NCI-H2081 (cell line): ENCODE data around the gene GRIN3B.

ENCODE experiments used
- DNase-seq, 2 experiments: peaks; one replicate each; lab custom pipeline; 2025; lab: John Stamatoyannopoulos, UW

Gene GRIN3B

DNA sequence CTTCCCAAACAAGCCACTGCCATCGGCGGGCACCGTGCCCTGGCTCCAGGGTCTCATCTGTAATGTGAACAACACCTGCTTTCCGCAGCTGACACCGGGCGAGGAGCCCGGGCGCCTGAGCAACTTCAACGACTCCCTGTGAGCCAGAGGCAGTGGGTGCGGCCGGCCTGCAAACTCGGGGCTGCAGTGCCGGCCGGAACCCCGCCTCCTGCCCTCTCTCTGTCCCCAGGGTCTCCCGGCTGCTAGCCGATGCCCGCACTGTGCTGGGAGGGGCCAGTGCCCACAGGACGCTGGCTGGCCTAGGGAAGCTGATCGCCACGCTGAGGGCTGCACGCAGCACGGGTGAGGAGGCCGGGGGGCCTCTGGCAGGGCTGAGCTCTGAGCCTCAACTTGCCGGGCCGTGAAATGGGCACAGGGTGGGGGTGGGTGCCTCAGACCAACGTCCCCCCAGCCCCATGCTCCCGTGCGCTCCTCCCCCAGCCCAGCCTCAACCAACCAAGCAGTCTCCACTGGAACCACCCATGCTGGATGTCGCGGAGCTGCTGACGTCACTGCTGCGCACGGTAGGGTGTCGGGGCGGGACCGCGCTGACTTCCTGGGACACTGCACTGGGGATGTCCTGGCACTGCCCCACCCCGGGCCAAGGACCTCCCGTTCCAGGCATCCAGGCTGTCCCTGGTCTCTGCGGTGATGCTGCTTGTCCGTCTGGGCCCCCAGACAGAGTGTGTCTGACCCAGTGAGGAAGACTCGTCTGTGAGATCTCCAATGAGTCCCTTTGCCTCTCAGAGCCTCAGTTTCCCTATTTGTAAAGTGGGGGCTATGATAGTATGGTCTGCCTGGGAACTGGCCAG, 41.8 kb downstream of the GRIN3B start:
- peak; percentile 44 to 66 for DNase-seq

DNA sequence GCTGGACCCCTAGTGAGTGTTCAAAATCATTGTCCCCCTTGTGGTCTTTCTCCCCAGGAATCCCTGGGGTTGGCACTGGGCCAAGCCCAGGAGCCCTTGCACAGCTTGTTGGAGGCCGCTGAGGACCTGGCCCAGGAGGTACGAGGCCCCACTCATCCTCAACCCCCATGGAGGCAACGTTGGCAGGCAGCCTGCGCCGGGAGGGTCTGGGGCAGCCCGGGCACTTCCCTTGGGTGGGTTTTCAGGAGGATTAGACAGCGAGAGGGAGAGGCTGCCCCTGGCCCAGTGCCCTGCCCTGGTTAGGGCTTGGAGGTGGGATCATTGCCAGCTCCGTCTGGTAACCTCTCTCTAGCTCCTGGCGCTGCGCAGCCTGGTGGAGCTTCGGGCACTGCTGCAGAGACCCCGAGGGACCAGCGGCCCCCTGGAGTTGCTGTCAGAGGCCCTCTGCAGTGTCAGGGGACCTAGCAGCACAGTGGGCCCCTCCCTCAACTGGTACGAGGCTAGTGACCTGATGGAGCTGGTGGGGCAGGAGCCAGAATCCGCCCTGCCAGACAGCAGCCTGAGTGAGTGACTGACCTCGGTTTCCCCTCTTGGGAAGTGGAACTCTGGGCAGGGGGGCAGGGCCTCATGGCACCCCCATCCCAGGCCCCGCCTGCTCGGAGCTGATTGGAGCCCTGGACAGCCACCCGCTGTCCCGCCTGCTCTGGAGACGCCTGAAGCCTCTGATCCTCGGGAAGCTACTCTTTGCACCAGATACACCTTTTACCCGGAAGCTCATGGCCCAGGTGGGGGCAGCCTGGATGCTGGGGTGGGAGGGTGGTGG, 42.7 kb downstream of the GRIN3B start:
- DNase-seq = no peak

DNA sequence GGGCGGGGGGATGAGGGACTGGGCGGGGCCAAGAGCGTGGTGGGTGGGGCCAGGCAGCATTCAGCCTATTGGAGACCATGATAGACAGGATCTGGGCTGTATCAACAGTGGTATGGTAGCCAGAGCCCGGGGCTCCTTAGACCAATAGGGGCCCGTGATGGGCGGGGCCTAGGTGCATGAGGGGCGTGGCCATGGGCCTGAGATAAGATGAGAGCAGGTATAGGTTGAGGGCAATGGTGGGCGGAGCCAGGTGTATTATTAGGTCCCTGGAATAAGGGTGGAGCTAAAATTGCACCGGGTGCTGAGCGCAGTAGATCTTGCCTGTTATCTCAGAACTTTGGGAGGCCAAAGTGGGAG, 45.0 kb downstream of the GRIN3B start:
- no peak for DNase-seq

DNA sequence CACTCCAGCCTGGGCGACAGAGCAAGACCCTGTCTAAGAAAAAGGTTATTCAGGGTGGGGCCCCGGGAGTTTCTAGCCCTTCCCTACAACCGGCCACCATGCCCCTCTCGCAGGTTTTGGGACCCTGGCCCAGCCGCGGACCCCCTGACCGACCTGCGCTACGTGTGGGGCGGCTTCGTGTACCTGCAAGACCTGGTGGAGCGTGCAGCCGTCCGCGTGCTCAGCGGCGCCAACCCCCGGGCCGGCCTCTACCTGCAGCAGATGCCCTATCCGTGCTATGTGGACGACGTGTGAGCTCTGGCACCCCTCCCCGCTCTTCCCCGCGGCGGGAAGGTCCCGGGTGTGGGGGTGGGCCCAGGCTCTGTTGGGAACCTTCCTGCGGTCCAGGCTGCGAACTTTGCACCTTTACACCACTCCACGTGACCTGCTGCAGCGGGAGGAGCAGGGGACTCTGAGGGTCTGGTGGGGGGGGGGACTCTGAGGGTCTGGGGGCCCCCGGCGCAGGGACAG, 46.0 kb downstream of the GRIN3B start:
- DNase-seq = no peak

- DNase-seq = no peak
These were observed 46.8 kb downstream of the GRIN3B start for GRCh38 chr19:1046836-1047695.

DNA sequence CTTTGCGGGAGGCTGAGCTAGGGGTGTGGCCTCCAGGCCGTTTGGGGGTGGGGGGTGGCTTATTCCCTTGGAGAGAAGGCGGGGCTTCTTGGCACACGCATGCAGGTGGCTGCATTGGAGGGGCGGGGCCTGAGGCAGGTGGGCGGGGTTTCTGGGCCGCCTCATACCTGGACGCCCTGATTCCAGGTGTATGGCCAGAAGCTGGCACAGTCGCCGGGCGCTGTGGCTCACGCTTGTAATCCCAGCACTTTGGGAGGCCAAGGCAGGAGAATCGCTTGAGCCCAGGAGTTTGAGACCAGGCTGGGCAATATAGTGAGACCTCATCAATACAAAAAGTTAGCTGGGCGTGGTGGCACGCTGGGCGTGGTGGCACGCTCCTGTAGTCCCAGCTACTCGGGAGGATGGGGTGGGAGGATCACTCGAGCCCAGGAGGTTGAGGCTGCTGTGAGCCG, 47.5 kb downstream of the GRIN3B start:
- no peak for DNase-seq

GRCh38 chr19:1049106-1049505, 48.9 kb downstream of the GRIN3B start:
- no peak for DNase-seq

GRCh38 chr19:1049800-1050199, 49.6 kb downstream of the GRIN3B start:
- no peak for DNase-seq

- no peak for DNase-seq
These were observed 51.0 kb downstream of the GRIN3B start for GRCh38 chr19:1050989-1051788.

GRCh38 chr19:1051791-1052190, 51.6 kb downstream of the GRIN3B start:
- no peak for DNase-seq

- DNase-seq = no peak
These were observed 52.2 kb downstream of the GRIN3B start for GRCh38 chr19:1052349-1052975.

- no peak for DNase-seq
These were observed 53.2 kb downstream of the GRIN3B start for GRCh38 chr19:1053176-1054101.

DNA sequence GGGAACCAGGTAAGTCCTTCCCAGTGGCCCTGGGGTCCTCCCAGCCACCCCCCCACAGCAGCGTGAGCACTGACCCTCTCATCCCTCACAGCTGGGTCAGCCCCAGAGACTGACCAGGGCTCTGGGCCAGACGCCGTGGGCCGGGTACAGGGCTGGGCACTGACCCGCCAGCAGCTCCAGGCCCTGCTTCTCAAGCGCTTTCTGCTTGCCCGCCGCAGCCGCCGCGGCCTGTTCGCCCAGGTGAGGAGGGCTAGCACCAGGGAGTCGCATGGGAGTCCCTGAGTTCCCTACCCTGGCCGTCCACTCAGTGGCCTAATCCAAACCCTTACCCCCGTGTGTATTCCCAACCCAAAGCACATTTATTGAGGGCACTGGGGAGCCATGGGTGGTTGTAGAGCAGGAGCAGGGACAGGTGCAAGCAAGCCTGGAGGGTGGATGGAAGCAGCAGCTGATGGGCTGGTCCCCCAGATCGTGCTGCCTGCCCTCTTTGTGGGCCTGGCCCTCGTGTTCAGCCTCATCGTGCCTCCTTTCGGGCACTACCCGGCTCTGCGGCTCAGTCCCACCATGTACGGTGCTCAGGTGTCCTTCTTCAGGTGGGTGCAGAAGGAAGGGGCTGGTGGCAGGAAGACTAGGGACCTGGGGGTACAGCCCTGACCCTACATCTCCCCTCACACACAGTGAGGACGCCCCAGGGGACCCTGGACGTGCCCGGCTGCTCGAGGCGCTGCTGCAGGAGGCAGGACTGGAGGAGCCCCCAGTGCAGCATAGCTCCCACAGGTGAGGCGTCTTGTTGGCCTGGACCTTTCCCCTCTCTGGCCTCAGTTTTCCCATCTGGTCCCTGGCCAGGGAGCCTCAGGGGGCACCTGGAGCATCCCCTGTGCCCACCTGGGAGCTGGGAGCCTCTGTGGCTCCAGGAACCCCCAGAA, 54.1 kb downstream of the GRIN3B start:
- DNase-seq = no peak

DNA sequence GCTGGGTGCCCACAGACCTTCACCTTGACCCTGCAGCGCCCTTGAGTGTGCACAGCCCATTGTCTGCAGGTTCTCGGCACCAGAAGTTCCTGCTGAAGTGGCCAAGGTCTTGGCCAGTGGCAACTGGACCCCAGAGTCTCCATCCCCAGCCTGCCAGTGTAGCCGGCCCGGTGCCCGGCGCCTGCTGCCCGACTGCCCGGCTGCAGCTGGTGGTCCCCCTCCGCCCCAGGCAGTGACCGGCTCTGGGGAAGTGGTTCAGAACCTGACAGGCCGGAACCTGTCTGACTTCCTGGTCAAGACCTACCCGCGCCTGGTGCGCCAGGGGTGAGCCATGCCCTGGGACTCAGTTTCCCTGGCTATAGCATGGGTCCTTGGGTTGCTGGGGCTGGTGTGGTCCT, 54.8 kb downstream of the GRIN3B start:
- no peak for DNase-seq

DNA sequence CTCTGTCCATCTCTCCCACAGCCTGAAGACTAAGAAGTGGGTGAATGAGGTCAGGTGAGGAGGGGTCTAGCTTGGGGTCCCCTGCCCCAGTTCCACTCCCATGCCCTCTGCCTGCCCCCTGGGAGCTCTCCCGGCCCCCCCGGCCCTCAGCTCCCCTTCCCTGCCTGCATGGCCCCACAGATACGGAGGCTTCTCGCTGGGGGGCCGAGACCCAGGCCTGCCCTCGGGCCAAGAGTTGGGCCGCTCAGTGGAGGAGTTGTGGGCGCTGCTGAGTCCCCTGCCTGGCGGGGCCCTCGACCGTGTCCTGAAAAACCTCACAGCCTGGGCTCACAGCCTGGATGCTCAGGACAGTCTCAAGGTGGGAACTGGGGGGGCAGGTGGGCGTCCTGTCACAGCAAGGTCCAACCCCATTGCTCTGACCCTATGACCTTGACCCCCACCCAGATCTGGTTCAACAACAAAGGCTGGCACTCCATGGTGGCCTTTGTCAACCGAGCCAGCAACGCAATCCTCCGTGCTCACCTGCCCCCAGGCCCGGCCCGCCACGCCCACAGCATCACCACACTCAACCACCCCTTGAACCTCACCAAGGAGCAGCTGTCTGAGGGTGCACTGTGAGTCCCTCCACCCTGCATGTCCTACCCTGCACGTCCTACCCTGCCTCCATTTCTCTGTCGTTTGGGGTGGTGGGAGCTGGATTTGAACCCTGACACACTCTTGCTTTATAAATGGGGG, 55.8 kb downstream of the GRIN3B start:
- DNase-seq = no peak

GRCh38 chr19:1057176-1057855, 57.1 kb downstream of the GRIN3B start:
- DNase-seq = peak in 1 of 2 experiments; percentile 47

DNA sequence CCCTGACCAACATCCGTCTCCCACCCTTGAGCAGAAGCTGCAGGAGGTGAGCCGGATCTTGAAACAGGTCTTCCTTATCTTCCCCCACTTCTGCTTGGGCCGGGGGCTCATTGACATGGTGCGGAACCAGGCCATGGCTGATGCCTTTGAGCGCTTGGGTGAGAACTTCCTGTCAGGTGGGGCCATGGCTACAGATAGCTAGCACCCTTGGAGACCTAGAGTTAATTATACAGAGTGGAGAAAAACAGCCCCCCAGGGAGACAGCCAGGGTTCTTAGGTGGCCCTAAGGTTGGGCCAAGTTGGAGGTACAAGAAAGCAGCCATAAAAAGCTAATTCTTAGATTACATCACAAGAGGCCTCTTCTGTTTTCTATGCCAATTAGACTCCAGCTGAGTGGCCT, 57.9 kb downstream of the GRIN3B start:
- no peak for DNase-seq
